OCI-LY3 (cell line): ENCODE results near the gene SERPINB5.

Source experiments
- H2AFZ ChIP-seq: fragments of 200-600, 300-600 bp; shearing (Covaris generic); 2 replicates; pipeline ENCODE4 v1.6.0; 2014; ENCODE audit warnings: antibody characterized with exemption, low read depth, low read length
- H3K27ac ChIP-seq: fragments of 200-600, 300-600 bp; sonication (generic); 2 replicates; pipeline ENCODE4 v1.5.1; 2014; ENCODE audit warnings: mild to moderate bottlenecking, low read length, moderate library complexity, mixed read lengths
- H3K27me3 ChIP-seq: fragments of 200-600, 300-600 bp; sonication (generic); 2 replicates; pipeline ENCODE4 v1.6.1; 2014; ENCODE audit warnings: low read depth, low read length, mixed read lengths
- H3K36me3 ChIP-seq: fragments of 200-600, 300-600 bp; sonication (generic); replicated peaks from 2 replicates; pipeline ENCODE3; 2014; ENCODE audit warnings: low read depth, low read length, mixed read lengths
- H3K4me1 ChIP-seq: fragments of 300-600, 200-600 bp; sonication (generic); 2 replicates; pipeline ENCODE4 v1.6.1; 2014; ENCODE audit warnings: low read length, mixed read lengths
- H3K4me2 ChIP-seq: fragments of 200-600, 300-600 bp; sonication (generic); 2 replicates; pipeline ENCODE4 v1.6.1; 2014; ENCODE audit warnings: low read length, mixed read lengths
- H3K4me3 ChIP-seq: fragments of 300-600, 200-600 bp; sonication (generic); 2 replicates; pipeline ENCODE4 v1.5.1; 2014; ENCODE audit warnings: antibody characterized with exemption, mild to moderate bottlenecking, low read length, moderate library complexity
- H3K79me2 ChIP-seq: fragments of 300-600, 200-600 bp; shearing (Covaris generic); 2 replicates; pipeline ENCODE4 v1.6.1; 2014; ENCODE audit warnings: mild to moderate bottlenecking, low read length, mixed read lengths
- H3K9ac ChIP-seq: fragments of 300-600, 200-600 bp; shearing (Covaris generic); 2 replicates; pipeline ENCODE4 v1.6.0; 2014; ENCODE audit warnings: mild to moderate bottlenecking, low read length, moderate library complexity
- H3K9me3 ChIP-seq: fragments of 200-600, 300-600 bp; shearing (Covaris generic); 2 replicates; pipeline ENCODE4 v1.6.1; 2014; ENCODE audit warnings: low read length, mixed read lengths; ENCODE audit not compliant: insufficient read depth
- H4K20me1 ChIP-seq: fragments of 200-600, 300-600 bp; sonication (generic); 2 replicates; pipeline ENCODE4 v1.6.1; 2016; ENCODE audit warnings: low read length, mixed read lengths; ENCODE audit not compliant: insufficient read depth
- CTCF ChIP-seq: fragments of 200-600, 300-600 bp; sonication (generic); IDR thresholded peaks from 2 replicates; pipeline ENCODE4 v1.5.1; 2014; ENCODE audit warnings: antibody characterized with exemption, low read length, low read depth
- EZH2phosphoT487 ChIP-seq: fragments of 200-600 bp; shearing (Covaris generic); IDR thresholded peaks from 2 replicates; pipeline ENCODE4 v1.6.1; 2018; ENCODE audit warnings: antibody characterized with exemption, mixed run types, low read depth

SERPINB5 gene

GRCh38 chr18:63433334-63433866, 43.4 kb upstream of the SERPINB5 start:
- Histone ChIP-seq H3K79me2 (no peaks in the 10 kb centered on the region), H3K4me3 (no peak overlapping the region), H3K36me3 (no peaks in the 10 kb centered on the region), H3K4me2 (no peak overlapping the region), H3K27ac (no peak overlapping the region), H4K20me1 (no peaks in the 10 kb centered on the region), H3K9ac (no peak overlapping the region), H3K4me1 (peaks cover 3% of the 10 kb centered on the region), H2AFZ (no peak overlapping the region), H3K27me3 (peaks cover 51% of the 10 kb centered on the region), H3K9me3 (no peaks in the 10 kb centered on the region)
- no peak for TF ChIP-seq EZH2phosphoT487
- no peak for TF ChIP-seq CTCF

DNA sequence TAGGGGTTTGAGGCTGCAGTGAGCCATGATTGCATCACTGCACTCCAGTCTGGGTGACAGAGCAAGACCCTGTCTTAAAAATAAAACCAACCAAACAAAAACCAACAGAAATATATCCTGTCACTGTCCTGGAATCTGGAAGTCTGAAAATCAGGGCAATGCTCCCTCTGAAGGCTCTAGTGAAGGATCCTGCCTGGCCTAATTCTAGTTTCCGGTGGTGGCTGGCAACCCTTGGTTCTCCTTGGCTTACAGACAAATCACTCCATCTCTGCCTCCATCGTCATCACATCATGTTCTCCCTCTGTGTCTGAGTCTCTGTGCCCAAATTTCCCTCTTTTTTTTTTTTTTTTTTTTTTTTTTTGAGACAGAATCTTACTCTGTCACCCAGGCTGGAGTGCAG, 38.6 kb upstream of the SERPINB5 start:
- TF ChIP-seq CTCF = no peak
- no peak for TF ChIP-seq EZH2phosphoT487

DNA sequence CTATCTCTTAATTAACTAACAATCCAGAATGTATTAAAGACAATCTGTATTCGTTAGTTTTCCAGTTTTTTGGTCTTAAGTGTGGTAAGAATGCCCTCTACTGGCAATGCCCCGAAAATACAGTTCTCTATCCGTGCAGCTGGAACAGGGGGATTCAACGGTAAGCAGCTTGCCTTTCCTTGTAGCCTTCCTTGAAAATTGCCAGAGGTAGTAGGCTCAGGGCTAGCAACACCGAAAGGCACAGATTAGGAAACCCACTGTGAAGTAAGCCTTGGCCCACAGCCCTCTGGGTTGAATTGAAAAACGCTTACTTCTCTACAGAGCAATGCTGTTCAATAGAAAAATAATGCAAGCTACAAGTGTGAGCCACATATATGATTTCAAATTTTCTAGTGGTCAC, 37.4 kb upstream of the SERPINB5 start:
- Histone ChIP-seq H3K27me3 (peaks cover 23% of the 10 kb centered on the region), H2AFZ (peak overlapping the region; percentile 31; the same call in 1 of the 2 replicates), H3K4me1 (peaks cover 33% of the 10 kb centered on the region), H4K20me1 (no peaks in the 10 kb centered on the region), H3K4me3 (no peak overlapping the region), H3K9ac (no peak overlapping the region), H3K27ac (no peak overlapping the region), H3K9me3 (no peaks in the 10 kb centered on the region), H3K4me2 (peak overlapping the region; percentile 57), H3K79me2 (no peaks in the 10 kb centered on the region), H3K36me3 (no peaks in the 10 kb centered on the region)
- TF ChIP-seq CTCF = peak; percentile 99
- no peak for TF ChIP-seq EZH2phosphoT487

More for the DNA sequence above, 38.6 kb upstream of the SERPINB5 start:
- no peaks in the 10 kb centered on the region for H3K79me2 ChIP-seq
- H3K4me2 ChIP-seq = no peak overlapping the region
- no peak overlapping the region for H3K4me3 ChIP-seq
- peaks cover 31% of the 10 kb centered on the region for H3K27me3 ChIP-seq
- no peaks in the 10 kb centered on the region for H4K20me1 ChIP-seq
- H3K9ac ChIP-seq = no peak overlapping the region
- H2AFZ ChIP-seq = no peak overlapping the region
- peaks cover 32% of the 10 kb centered on the region for H3K4me1 ChIP-seq
- H3K9me3 ChIP-seq = no peaks in the 10 kb centered on the region
- no peaks in the 10 kb centered on the region for H3K36me3 ChIP-seq
- H3K27ac ChIP-seq = no peak overlapping the region

GRCh38 chr18:63440219-63440618, 36.5 kb upstream of the SERPINB5 start:
- no peak overlapping the region for H2AFZ ChIP-seq

More at GRCh38 chr18:63440219-63440618, 36.5 kb upstream of the SERPINB5 start:
- Histone ChIP-seq H3K4me1 (peaks cover 41% of the 10 kb centered on the region), H4K20me1 (no peaks in the 10 kb centered on the region), H3K27ac (no peak overlapping the region), H3K4me2 (peak overlapping the region; percentile 66; the same call in 1 of the 2 replicates), H3K27me3 (peaks cover 15% of the 10 kb centered on the region), H3K9me3 (no peaks in the 10 kb centered on the region), H3K36me3 (no peaks in the 10 kb centered on the region), H3K79me2 (no peaks in the 10 kb centered on the region), H3K9ac (no peak overlapping the region), H3K4me3 (no peak overlapping the region)
- TF ChIP-seq CTCF (no peak), EZH2phosphoT487 (no peak)
